HG03280 (cell line): ENCODE measurements around the gene YTHDF2.

Source experiments
- ATAC-seq: cut with Tn5 transposase; IDR thresholded peaks from one replicate; pipeline ENCODE4 v1.9.1; 2021; ENCODE audit warnings: mild to moderate bottlenecking, moderate library complexity; ENCODE audit not compliant: unreplicated experiment

Gene YTHDF2

DNA sequence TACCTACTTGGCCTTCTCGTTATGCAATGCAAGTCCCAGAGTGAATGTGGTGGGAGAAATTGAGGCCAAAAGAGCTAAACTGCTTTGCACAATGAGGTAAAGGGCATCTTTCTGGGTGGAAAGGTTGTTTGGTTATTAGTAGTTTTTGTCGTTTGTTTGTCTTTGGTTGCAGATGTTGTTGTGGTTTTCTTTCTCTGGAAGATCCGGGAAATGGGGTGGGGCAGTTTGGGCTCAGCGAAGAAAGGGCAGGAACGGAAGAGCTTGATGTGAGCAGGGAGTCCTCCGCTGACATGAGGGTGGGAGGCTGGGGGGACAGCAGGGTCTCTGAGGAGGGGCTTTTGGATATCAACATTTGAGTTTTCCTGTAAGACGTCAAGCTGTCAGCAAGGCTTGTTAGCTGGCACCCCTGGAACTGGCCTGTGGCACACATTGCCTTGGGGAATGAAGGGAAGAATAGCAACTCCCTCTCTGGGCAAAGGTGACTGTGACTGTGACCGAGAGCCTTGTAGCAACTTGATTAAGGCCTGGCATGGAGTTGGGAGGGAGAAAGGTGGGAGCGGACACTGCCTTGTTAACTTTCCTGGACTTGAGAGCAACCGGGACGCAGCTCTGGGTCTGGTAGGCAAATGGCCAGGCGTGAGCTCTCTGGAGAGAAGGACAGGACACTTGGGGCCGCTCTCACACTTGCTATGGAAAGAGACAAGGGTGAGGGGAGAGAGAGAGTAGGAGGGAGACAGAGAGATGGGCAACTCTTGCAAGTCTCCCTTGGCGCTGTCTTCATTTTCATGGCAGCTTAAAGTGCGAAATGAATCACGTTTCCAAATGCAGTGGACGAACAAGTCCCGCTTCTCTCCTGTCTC lies 59.8 kb downstream of the YTHDF2 start:
- ATAC-seq = no peak

DNA sequence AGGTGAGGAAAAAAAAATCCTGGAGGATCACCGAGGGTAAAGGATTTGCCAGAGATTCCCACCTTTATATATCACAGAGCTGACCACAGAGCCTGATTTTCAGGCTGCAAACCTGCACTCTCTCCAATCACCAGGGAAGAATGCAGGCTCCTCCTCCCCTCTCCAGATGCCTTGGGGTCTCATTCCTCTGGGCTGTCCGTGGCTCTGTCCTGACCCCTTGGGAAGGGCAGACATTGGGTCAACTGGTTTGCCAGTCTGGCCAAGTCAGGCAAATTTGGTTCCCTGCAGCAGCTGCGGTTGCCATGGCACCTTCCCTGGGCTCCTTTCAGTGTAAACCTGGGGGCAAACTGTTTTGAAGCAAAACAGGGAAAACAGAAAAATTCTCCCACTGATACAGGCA lies 63.6 kb downstream of the YTHDF2 start:
- no peak for ATAC-seq

DNA sequence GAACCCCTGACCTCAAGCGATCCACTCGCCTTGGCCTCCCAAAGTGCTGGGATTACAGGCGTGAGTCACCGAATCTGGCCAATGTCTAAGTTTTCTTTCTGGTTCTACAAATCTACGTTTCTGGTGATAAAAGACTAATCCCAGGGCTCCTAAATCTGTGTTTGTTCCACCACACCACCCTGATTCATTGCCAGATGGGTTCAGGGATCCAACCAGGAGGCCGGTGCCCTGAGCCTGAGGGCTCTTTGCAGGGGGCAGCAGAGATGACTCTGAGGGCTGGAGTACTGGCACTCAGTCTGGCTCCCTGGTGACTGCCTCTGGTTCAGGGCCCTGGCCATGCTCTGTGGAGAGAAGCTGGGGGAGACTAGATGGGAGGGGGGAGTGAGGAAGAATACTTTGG lies 64.7 kb downstream of the YTHDF2 start:
- no peak for ATAC-seq

DNA sequence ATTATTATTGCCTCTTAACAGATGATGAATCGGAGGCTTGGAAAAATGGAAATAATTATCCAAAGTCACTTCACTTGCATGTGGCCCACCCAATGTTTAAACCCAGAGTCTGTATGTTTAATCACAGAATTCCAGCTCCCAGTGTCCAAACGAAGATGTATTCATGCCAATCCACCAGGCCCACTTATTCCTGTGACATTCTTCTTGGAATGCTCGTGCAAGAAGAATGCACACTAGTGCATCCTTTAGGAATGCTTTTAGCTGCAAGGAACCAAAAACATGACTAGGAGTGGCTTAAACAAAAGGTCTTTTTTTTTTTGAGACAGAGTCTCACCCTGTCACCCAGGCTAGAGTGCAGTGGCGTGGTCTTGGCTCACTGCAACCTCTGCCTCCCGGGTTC lies 66.3 kb downstream of the YTHDF2 start:
- no peak for ATAC-seq

DNA sequence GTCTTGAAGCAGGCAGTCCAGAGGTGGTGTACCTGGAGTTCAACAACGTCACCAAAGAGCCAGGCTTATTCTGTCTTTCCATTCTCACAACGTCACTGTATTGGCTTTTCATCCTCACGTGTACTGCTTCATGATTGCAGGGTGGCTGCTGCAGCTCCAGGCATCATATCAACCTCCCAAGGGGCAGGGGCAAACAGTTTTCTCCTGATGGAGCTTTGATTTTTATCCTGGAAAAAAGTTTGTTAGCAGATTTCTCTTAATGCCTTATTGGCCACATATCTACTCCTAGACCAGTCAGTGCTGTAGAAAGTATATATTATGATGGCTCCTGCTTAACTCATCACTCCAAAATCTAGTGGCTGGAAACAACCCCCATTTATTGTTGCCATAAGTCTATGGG lies 66.9 kb downstream of the YTHDF2 start:
- no peak for ATAC-seq

DNA sequence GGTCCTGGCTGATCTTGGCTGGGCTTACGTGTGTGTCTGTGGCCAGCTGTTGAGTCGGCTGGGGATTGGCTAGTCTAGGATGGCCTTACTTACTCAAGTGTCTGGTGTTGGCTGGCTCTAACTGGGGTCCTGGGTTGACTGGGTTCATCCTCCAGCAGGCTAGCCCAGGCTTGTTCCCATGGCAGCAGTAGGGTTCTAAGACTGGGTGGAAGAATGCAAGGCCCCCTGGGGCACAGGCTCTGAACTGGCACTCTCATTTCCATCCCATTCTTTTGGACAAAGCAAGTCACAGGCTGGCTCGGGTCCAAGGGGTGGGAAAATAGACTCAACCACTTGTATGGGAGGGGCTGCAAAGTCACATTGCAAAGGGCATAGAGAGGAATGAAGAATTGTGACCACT lies 67.3 kb downstream of the YTHDF2 start:
- ATAC-seq = no peak

DNA sequence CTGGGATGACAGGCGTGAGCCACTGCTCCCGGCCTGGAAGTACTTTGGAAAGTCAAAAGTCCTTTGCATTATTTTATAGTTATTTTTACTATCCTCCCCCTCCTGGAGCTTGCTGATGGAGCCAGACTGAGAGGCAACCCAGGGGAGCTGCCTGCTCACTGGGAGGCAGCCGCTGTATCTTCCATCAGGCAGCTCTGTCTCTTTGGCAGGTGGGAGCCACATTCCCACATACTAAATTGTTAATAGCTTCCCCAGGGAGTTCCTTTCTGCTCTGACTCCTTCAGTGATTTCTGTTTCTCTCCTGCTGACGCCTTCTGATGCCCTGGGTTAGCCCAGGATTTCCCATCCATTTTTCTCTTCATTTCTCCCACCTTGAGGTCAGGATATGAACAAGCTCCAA lies 70.3 kb downstream of the YTHDF2 start:
- no peak for ATAC-seq

DNA sequence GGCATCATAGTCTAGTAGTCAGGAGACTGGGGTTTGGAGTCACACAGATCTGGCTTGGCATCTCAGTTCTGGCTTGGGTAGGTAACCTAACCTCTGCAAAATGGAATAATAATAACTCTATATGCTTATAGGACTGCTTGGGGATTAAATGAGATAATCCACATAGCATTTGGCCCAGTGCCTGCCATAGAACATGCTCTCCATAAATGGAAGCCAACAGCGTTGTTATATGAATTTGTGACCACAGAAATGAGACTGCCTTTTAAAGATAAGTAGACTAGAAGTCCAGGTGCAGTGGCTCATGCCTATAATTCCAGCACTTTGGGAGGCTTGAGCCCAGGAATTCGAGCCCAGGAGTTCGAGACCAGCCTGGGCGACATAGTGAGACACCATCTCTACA lies 71.2 kb downstream of the YTHDF2 start:
- ATAC-seq = no peak

DNA sequence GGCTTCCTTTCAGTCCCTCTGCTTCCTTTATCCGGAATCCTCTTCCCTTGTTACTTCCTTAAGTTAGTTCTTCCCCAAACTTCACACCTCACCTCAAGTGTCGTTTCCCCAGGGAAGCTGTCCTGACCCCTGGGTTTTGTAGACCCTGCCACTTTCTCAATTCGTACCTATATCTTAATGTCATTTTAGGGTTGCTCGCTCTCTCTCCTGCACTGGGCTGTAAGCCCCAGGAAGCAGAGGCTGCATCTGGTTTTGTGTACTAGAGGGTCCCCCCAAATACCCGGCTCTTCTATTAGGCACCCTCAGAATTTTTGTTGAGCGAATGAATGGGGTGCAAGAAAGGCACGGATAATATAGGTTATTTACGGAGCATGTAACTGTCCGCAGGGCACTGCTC lies 74.6 kb downstream of the YTHDF2 start:
- ATAC-seq = no peak

DNA sequence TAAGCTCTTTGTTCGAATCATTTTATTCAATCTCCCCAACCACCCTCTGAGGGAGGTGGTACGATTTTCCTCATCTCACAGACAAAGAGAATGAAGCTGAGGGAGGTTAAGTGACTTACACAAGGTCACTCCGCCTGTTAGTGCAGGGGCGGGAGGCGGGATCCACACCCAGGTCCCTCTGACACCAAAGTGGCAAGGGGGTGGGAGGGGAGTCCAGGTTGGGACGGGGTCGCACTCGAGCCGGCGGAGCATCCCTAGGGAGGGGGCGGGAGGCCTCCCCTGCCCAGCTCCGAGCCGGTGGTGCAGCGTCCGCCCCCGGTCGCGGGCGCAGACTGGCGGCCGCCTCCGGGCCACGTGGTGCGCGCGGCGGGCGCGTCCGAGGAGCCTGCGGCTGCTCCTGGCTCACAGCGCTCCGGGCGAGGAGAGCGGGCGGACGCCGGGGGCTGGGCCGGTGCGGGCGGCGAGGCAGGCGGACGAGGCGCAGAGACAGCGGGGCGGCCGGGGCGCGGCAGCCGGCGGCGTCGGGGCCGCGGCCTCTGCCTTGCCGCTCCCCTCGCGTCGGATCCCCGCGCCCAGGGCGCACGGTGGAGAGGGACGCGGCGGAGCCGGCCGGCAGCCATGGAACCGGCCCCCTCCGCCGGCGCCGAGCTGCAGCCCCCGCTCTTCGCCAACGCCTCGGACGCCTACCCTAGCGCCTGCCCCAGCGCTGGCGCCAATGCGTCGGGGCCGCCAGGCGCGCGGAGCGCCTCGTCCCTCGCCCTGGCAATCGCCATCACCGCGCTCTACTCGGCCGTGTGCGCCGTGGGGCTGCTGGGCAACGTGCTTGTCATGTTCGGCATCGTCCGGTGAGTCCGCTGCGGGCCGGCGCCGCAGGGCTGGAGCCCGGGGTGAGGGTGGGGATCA lies 75.3 kb downstream of the YTHDF2 start, which contains the start of gene OPRD1:
Gene OPRD1, plus strand, starts transcription at position 405 of the 903 bp plus-strand sequence. Its CDS starts 214 bp downstream, at position 619.
- ATAC-seq = no peak

DNA sequence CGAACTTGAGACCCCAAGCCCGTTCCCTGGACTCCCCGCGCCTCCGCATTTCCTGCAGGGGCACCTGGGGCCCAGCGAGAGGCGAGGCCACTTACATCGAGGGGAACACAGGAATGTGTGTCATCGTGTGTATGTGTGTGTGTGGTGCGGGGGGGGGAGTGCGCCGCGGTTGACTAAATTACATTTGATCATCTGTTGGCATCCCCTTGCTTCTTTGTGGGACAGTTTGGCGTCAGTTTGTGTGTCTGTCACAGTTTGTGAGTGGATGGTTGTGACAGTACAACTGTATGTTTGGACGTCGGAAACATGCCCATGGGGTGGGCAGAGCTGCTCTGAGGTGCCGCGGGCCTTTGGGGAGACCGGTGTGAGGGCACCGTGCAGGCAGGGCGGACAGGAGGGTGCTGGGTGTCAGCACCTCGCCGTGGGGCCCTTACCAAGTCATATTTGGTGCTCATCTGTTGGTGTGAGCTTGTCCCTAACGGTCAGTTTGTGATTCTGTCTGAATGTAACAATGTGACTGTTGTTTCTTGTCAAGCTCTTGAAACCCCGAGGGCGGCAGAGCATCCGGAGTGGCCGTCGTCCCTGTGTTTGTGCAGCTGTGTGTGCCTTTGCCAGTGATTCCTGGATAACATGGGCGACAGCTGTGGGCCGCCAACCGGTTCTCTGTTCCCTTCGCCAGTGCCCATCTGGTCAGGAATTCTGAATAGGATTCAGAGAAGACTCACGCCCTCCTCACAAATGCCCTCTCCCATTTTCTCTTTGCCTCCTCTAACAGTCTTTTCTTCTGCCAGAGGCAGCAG lies 76.1 kb downstream of the YTHDF2 start:
- no peak for ATAC-seq

DNA sequence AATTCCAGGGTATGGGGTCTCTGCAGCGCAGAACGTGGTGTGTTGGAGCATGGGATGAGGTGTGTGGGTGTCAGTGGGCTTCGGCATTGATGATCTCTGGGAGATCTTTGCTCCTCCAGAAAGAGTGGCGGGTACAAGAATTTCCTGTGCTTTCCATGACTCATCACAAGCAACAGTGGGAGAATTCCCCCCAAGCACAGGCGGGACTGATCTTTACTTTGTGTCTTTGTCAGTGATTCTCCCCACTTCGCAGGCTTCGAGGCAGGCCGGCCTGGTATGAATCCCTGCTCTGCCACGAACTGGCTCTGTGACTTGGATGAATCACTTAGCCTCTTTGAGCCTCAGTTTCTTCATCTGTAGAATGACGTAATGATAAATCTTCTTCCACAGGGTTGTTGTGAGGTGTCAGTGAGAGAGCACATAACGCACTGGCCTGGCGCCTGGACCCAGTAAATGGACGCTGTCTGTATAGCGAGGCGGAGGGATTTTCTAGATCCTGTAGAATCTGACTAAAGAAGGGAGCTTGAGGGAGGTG lies 77.3 kb downstream of the YTHDF2 start:
- ATAC-seq = no peak

DNA sequence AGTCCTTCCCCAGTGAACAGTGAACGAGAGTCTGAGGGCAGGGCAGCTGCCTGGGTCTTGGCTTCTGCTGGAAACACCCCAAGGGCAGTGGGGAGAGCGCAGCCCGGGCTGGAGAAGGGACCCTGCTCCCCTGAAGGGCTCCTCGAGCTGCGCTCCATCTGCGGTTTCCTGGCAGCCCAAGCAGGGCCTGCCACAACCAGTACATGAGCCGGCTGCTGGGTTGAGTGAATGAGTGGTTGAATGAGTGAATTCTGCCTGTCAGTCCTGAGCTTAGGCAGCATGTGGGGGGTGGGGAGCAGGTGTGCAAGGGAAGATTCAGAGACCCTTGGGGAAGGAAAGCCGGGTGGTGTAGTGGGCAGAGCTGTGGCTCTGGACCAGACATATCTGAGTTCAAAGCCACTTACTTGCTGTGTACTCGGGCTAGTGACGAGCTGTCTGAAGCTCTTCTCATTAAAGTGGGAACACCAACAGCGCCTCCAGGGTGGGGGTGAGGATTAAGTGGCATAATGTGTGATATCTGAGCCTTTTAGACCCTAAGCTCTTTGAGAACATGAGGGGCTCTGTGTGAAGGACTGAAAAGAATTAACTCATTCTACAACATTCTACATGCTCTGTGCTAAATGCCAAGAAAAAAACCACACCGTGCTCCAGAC lies 78.9 kb downstream of the YTHDF2 start:
- no peak for ATAC-seq

DNA sequence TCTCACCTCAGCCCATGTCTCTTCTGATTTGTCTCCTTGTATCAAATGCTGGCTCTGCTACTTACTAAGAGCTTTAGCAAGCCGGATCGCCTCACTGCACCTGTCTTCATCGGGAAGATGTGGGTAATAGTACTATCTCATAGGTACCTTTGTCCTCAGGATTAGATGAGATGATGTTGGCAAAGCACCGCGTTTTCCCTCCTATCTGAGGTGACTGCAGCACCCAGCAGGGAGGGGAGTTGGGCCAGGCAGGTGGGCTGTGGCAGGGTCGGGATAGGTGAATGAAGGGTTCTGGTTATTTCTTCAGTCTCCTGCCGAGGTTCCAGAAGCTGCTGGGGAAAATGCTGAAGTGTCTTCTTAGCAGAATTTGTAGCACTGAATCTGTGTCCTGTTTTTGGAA lies 80.4 kb downstream of the YTHDF2 start:
- ATAC-seq = no peak

DNA sequence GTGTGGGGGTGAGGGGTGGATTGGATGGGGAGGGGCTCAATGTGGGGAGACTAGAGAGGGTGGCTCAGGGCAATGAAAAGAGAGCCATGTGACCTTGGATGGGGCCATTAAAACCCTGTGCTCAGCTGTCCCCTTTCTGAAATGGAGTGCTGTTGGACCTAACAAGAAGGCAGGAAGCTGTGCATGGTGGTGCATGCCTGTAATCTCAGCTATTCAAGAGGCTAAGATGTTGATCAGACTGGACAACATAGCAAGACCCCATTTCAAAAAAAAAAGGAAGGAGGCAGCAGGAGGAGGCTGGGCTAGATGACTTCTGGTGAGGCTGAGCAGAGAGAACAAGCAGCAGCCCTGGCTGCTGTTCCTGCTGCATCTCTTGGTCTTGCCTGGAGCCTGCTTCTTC lies 82.3 kb downstream of the YTHDF2 start:
- no peak for ATAC-seq
